GM12801 (cell line): Measurements from ENCODE around the gene SLC25A19.

Source experiments
- TF ChIP-seq, protein P1 (sequence below): IDR thresholded peaks from one replicate; pipeline ENCODE4 v1.5.1; 2011; ENCODE audit warnings: control low read depth; ENCODE audit not compliant: insufficient read length; ENCODE audit errors: extremely low read depth

The SLC25A19 gene

DNA sequence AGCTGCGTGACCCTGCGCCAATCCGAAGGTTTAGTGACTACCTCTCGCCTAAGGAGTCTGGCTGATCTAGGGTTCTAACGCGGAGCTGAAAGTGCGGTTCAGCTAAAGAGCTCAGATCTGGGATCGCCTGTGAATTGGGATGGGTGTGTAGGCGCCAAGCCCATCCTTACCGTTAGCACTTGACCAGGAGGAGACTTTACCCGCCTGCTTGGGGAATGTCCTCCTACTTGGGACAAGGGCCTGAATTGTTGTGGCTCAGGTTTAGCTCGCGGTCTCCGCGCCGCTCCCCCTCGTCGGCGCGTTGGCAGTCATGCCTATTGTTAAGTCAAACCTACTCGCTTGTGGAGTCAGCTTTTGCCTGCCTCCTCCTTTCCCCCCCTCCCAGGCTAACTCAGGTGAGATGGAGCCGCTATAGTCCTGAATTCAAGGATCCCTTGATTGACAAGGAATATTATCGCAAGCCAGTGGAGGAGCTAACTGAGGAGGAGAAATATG, 27.1 kb downstream of the SLC25A19 start:
- TF ChIP-seq, protein P1, sequence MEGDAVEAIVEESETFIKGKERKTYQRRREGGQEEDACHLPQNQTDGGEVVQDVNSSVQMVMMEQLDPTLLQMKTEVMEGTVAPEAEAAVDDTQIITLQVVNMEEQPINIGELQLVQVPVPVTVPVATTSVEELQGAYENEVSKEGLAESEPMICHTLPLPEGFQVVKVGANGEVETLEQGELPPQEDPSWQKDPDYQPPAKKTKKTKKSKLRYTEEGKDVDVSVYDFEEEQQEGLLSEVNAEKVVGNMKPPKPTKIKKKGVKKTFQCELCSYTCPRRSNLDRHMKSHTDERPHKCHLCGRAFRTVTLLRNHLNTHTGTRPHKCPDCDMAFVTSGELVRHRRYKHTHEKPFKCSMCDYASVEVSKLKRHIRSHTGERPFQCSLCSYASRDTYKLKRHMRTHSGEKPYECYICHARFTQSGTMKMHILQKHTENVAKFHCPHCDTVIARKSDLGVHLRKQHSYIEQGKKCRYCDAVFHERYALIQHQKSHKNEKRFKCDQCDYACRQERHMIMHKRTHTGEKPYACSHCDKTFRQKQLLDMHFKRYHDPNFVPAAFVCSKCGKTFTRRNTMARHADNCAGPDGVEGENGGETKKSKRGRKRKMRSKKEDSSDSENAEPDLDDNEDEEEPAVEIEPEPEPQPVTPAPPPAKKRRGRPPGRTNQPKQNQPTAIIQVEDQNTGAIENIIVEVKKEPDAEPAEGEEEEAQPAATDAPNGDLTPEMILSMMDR: no peak

DNA sequence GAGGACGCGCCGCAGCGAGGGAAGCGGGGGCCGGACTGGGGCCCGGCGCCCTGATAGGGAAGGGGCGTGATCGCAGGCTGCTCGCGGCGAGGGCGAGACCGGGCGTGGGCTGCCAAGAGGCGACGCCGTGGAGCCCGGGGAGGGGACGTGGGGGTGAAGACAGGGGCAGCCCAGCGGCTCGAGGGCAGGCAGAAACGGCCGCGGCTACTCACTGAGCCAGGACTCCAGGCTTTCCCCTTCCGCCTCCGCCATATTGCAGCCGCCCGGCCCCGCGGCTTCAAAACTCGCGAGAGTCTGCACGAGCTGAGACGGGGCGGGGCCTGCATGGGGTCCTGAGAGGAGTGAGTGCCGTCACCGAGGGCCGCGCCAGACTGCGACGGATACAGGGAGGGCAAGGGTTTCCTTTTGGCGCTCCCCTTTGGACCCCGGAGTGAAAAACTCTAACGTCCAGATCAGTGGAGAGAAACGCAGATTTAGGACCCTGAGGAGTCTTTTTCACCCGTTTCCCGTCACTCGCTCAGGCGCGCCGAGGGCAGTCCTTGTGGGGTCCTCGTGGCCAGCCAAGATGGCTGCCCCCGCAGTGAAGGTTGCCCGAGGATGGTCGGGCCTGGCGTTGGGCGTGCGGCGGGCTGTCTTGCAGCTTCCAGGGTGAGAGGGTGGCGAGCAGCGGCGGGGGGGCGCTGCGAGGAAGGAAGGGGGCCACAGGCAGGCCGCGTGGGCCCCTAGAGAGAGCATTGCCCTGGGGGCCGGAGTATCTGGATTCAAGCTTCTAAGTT, 27.7 kb downstream of the SLC25A19 start, which contains the start of the genes GGA3 and MRPS7:
Gene GGA3 (minus strand): TSS at position 271 of the 776 bp plus-strand sequence. CDS start 19 bp downstream, at position 252.
Gene MRPS7 (plus strand): TSS at position 544 of the 776 bp plus-strand sequence. CDS start 22 bp downstream, at position 566.
- TF ChIP-seq, protein P1: no peak

DNA sequence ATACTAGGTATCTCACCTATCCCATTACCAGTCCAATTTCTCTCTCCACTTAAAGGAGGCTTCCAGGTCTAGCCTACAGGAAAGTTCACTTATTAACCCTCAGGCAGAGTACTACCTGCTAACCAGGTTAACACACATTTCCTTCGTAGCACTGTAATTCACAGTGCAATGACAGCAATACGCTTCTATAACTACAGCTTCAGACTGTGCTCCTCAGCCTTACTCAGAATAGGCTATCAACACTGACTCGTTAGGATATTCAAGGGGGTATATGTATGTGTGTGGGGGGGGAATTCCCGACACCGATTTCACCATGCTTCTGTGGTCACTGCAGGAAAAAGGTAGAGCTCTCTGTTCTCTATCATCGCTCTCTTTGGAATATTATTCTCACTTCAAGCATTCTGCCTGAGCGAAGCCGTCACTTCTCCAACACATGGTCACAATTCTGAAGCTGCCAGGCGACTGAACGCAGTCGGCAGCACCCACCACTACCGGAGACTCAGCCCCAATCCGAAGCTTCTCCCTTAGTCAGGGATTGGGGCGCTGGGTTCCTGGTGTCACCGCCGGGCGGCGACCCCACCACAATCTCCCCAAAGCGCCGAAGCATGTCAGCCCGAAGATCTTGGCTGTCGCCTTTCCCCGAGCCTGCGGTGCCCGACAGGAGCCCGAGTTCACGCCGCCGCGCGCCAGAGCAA, 28.4 kb downstream of the SLC25A19 start:
- TF ChIP-seq, protein P1: no peak

DNA sequence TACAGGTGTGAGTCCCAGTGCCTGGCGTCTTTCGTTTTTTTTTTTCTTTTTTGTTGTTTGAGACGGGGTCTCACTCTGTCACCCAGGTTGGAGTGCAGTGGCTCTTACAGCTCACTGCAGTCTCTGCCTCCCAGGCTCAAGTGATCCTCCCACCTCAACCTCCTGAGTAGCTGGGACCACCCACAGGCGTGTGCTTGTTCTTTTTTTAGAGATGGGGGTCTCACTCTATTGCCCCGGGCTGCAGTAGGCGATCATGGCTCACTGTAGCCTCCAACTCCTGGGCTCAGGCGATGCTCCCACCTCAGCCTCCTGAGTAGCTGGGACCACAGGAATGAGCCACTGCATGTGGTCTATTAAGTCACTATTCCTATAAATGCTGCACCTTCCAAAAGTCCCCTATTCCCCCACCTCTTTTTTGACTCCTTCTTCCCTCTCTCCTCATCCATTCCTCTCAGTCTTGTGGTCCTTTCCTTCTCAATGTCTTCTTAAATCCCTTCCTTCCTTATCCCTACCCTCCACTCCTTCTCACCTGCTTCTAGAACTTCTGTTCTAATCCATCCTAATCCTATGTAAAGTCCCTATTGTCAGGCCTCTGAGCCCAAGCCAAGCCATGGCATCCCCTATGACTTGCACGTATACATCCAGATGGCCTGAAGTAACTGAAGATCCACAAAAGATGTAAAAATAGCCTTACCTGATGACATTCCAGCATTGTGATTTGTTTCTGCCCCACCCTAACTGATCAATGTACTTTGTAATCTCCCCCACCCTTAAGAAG, 37.0 kb downstream of the SLC25A19 start:
- TF ChIP-seq, protein P1: no peak

DNA sequence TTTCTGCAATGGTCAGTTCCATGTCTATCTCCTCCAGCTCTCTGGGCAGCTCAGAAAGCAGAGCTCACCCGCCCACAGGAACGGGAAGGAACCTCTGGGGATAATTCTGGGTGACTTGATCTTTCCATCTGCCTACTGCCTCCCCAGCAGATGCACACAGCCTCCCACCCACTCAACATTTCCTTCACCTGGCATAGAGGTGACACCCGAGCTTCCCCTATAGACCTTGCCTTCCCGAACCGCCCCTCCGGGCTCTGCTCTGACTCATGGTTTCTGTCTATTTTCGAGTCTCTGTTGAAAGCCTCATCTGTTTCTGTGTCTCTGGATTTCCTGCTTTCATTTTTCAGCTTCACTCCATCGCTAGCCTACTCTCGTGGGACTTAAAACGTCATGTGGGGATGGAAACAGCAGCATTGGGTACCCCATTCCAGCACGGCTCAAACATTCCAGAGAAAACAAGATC, 39.2 kb downstream of the SLC25A19 start:
- TF ChIP-seq, protein P1: no peak

DNA sequence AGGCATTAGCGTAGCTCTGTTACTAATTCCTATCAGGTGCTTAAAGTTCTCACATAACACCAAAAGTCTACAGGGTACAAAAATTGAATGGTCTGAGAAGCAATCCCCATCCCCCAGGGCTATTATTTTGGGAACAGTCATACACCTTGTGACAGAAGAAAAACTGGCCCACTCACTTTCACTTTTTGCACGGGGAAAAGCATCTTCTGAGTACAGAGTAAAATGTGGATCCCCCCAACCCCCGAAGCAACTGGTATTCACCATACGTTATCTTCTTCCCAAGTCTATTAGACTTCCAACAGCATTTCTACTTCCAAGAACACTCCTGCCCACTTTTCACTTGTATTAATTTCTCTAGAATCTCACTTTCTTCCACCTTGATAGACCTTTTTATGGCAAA, 39.7 kb downstream of the SLC25A19 start:
- TF ChIP-seq, protein P1: no peak
